Right cardiac atrium (tissue), 5 donors: ENCODE measurements around the gene RASSF7. TPM values are rescaled to one million over a fixed set of nuclear protein-coding genes. Genes with fewer than 3 reads are reported as not detected.

Experiments used
- ATAC-seq, 2 donors: fragments of 200-7000 bp; cut with Tn5 transposase; one replicate each; pipeline versions ENCODE4 v1.8.0 to v1.9.1; 2020; ENCODE audit warnings: moderate library complexity in 2 of 2, mild to moderate bottlenecking in 1 of 2
- DNase-seq, 3 donors: peaks; one replicate each; pipeline ENCODE4 v3.0.0-alpha.2; 2020
- H3K27ac ChIP-seq: one replicate; pipeline ENCODE4 v1.5.1; 2013; ENCODE audit warnings: mild to moderate bottlenecking, low read length, control low read depth, moderate library complexity
- H3K27me3 ChIP-seq: one replicate; pipeline ENCODE4 v1.6.1; 2013; ENCODE audit not compliant: control insufficient read depth, insufficient read depth
- H3K4me1 ChIP-seq: one replicate; pipeline ENCODE4 v1.6.1; 2013; ENCODE audit warnings: low read length; ENCODE audit not compliant: control insufficient read depth, insufficient read depth
- H3K4me3 ChIP-seq: one replicate; pipeline ENCODE4 v1.5.1; 2013; ENCODE audit warnings: low read length, control low read depth
- H3K9me3 ChIP-seq: one replicate; pipeline ENCODE4 v1.6.1; 2013; ENCODE audit warnings: low read length; ENCODE audit not compliant: control insufficient read depth
- WGBS: extraction: QIAGEN DNeasy Blood & Tissue Kit; methylation state at CpG from one replicate; pipeline ENCODE4 v1.1.7; 2013; 5-methylcytosine and 5-hydroxymethylcytosine counted together
- intact Hi-C, 4 donors: fragments of 100-400 bp; cut with DNase I; formaldehyde crosslinking; loops; one replicate each; pipeline versions ENCODE4 v1.11.0 to v1.14.0; 2022 to 2023
- polyA plus RNA-seq: library from polyadenylated mRNA; stranded (reverse); fragments of 200-250 nt; gene quantifications from one replicate; pipeline ENCODE4 v1.2.3, GENCODE V29; 2013
- total RNA-seq, 4 donors: library from RNA; stranded (reverse); fragmentation: NEBNext Ultra II Directional; extraction: Animal tissue kit (Norgen Biotek cat#: 25700); gene quantifications; one replicate each; pipeline ENCODE4 v1.2.1, GENCODE V29; 2021
- donor health status: healthy with polysubstance abuse.
- donor health status: DM: no; HTN: yes; CAD: no.
- donor health status: DM: no; HTN: no; CAD: no.
- donor health status: DM: no; HTN: yes; CAD: no; lungs with severe emphysema.
- donor health status: DM: yes; HTN: yes; CAD: no.

Gene RASSF7
- total and polyA plus RNA-seq, 5 donors: 2.5 to 6.3 (median 3.9) TPM

GRCh38 chr11:533586-534395 is 27.0 kb upstream of the RASSF7 start:
- Histone ChIP-seq H3K27ac (no peak overlapping the region), H3K27me3 (no peaks in the 10 kb centered on the region), H3K4me3 (no peak overlapping the region), H3K4me1 (no peaks in the 10 kb centered on the region), H3K9me3 (no peaks in the 10 kb centered on the region)
- WGBS: 91% methylated on average over 37 of the region's 37 CpGs
- DNase-seq (peak in 2 of 3 donors; percentile 18 to 69), ATAC-seq (no peak)
- intact Hi-C loops: no loop called here

DNA sequence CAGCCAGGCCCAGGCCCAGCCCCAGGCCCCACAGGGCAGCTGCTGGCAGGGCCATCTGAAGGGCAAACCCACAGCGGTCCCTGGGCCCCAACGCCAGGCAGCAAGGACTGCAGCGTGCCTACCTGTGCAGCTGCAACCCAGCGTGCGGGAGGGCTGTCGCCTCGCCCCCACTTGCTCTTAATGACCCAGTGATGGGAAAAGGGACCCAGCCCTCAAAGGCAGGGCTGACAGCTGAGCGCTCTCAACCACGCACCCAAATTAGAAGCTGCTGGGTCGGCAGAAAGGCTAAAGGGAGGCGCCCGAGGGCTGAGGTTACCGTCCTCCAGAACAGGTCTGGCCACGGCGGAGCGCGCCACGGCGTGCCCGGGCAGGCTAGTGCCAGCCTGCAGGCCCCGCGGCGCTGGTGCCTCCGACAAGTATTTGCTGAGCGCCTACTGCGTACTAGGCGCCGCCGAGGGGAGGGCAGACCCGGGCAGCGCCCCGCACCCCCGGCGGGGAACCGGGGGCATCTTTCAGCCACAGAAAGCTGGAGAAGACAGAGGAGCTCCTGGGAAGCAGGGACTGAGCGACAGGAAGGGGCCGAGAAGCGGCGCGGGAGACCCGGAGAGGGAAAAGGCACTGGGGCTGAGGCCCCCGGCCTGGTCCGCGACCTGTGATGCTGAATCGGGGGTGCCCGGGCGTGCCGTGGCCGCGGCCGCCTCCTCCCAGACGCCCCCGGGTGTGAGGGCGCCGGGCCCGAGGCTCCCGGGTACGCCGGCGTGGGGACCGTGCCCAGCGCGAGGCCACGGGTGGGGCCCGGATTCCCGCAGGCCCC is 26.2 kb upstream of the RASSF7 start:
- peak overlapping the region; percentile 79 for H3K4me3 ChIP-seq
- H3K27me3 ChIP-seq: no peaks in the 10 kb centered on the region
- H3K4me1 ChIP-seq: no peaks in the 10 kb centered on the region
- ATAC-seq: no peak
- WGBS: 9% methylated on average over 66 of the region's 66 CpGs
- peak in 2 of 3 donors; percentile 70 to 75 for DNase-seq
- intact Hi-C loops: no loop called here
- no peak overlapping the region for H3K27ac ChIP-seq
- no peaks in the 10 kb centered on the region for H3K9me3 ChIP-seq

DNA sequence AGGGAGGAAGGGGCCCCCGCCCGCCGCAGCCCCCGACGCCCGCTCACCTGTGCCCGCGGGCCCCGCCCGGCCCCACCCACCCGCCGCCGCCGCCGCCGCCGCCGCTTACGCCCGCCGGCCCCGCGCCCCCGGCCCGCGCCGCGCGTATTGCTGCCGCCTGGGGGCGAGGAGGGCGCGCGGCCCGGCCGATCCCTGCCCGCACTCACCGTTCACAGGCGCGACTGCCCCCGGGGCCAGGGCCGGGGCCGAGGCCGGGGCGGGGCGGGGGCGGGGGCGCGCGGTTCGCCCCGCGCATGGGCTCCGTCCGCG is 25.6 kb upstream of the RASSF7 start:
- intact Hi-C loops: no loop called here
- no peaks in the 10 kb centered on the region for H3K27me3 ChIP-seq

DNA sequence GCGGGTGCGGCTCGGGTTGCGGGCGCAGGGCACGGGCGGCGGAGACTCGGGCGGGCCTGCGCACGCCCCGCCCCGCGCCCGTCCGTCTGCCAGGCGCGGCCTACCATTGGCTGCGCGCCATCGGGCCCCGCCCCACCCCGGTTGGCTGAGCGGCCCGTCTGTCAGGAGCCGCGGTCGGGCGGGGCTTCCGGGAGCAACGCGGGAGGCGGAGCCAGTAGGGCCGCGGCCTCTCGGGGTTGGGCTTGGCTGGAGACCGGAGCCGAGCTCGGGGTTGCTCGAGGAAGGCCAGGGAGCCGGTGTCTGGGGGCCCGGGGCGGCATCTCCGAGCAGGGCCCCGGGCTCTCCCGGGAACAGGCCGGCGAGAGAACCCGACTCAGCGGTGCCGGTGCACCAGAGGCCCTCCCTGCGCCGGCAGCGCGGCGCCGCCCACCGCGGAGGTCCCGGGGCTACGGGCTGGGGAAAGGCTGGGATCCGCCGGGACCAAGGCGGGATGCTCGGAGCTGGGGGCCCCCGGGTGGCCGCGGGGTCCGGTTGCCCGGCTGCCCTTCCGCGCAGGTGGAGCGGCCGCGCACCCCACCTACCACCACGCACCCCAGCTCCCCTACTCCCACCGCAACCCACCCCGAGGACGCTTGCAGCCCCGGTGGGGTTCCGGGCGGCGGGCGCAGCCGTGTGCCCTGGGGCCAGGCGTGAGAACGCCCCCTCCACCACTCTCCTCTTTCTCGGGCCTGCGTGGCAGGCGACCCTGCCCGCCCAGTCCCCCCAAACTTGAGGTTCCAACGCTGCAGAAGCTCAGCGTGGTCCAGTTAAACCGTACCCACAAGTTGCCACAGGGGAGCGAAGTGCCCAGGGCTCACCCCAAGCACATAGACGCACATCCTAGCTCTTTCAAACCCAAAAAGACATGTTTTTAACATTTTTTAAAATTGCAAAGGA is 25.0 kb upstream of the RASSF7 start, which contains the start of gene HRAS:
TSS of gene HRAS (minus strand) at position 58 of the 936 bp plus-strand sequence.
- DNase-seq (peak; percentile 94 to 98 (median 97)), ATAC-seq (peak; percentile 92)
- no peaks in the 10 kb centered on the region for H3K4me1 ChIP-seq
- H3K27me3 ChIP-seq: no peaks in the 10 kb centered on the region
- H3K27ac ChIP-seq: no peak within 1 kb of the TSS
- 3% methylated on average over 97 of the region's 97 CpGs for WGBS
- intact Hi-C loops: no loop called here
- H3K9me3 ChIP-seq: no peaks in the 10 kb centered on the region
- H3K4me3 ChIP-seq: peak within 1 kb of the TSS; percentile 79

More for the DNA sequence above, 25.6 kb upstream of the RASSF7 start:
- Histone ChIP-seq H3K4me3 (peak overlapping the region; percentile 79), H3K9me3 (no peaks in the 10 kb centered on the region), H3K27ac (no peak overlapping the region), H3K4me1 (no peaks in the 10 kb centered on the region)
- DNase-seq: no peak
- no peak for ATAC-seq
- 1% methylated on average over 50 of the region's 56 CpGs for WGBS

DNA sequence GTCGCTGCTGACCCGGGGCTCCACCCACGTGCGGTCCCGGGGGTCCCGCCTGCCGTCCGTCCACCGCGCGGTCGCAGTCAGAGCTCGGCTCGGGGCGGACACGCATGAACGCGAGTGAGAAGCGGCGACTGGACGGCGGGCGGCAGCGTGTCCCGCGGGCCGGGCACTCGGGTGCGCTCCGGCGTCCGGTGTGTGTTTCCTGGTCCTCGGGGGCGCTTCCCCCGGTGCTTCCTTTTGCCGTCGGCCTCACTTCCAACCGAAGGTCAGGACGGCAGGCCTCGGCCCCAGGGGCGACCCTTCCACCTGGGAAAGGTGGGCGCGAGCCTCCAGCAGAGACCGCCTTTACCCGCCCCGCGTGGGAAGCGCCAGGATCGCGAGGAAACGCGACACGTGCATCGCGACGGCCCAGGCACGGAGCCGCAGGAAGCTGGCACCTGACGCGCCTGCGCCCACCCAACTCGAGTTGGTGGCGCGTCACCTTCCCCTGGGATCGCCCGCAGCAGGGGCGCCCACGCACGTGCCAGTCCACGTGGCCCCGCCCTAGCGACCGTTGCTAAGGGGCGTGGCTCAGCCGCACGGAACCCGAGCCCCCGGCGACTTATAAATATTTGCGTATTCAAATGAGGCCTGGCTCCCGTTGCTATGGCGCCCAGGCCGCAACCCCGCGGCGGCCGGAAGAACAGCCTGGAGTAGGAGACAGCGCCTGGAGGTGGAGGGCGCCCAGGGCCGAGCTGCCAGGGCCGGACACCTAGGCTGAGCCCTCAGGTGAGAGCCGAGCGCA is 23.7 kb upstream of the RASSF7 start, which contains the start of gene LRRC56:
TSS of gene LRRC56 (plus strand) at position 687 of the 781 bp plus-strand sequence. CDS start 3,158 bp downstream, outside the sequence.
- Histone ChIP-seq H3K4me1 (no peaks in the 10 kb centered on the region), H3K9me3 (no peaks in the 10 kb centered on the region), H3K27me3 (no peaks in the 10 kb centered on the region), H3K27ac (no peak within 1 kb of the TSS), H3K4me3 (peak within 1 kb of the TSS; percentile 4)
- DNase-seq (peak; percentile 82 to 93 (median 92)), ATAC-seq (peak; percentile 17 to 43)
- intact Hi-C loops: no loop called here
- WGBS: 3% methylated on average over 93 of the region's 93 CpGs

GRCh38 chr11:537622-538430 is 22.9 kb upstream of the RASSF7 start:
- Histone ChIP-seq H3K27ac (no peak overlapping the region), H3K4me1 (no peaks in the 10 kb centered on the region), H3K9me3 (no peaks in the 10 kb centered on the region), H3K27me3 (no peaks in the 10 kb centered on the region), H3K4me3 (no peak overlapping the region)
- DNase-seq (peak in 2 of 3 donors; percentile 13 to 57), ATAC-seq (no peak)
- WGBS: 52% methylated on average over 19 of the region's 19 CpGs
- intact Hi-C loops: no loop called here

DNA sequence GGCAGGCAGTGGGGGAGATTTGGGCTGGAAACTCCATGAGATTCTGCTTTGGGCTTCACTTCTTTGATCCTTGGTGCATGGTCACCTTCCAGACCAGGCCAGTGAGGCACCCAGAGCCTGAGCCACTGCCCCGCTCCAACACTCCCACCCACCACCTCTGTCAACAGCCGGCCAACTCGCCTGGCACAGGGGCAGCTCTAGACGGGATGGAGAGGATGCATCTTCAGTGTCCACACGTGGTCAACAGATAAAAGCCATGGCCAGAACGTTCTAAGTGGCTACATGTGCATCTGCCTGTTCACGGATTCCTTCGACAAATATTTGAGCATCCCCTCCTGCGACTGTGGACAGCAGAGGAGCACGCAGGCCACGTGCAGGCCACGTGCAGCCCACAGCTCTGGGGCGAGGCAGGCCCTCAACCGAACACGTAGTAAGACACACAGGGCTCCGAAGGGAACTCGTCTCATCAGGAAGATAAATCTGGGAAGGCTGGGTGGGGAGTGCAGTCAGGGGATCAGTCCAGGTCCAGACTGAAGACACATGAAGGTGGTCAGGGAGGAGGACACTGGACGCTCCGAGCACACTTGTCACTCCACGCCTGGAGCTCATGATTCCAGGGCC is 22.2 kb upstream of the RASSF7 start:
- WGBS: 87% methylated on average over 20 of the region's 20 CpGs
- H3K27me3 ChIP-seq: no peaks in the 10 kb centered on the region
- intact Hi-C loops: no loop called here
- H3K27ac ChIP-seq: no peak overlapping the region
- DNase-seq: peak in 2 of 3 donors; percentile 4 to 50
- no peak overlapping the region for H3K4me3 ChIP-seq
- ATAC-seq: no peak
- H3K9me3 ChIP-seq: no peaks in the 10 kb centered on the region
- no peaks in the 10 kb centered on the region for H3K4me1 ChIP-seq

DNA sequence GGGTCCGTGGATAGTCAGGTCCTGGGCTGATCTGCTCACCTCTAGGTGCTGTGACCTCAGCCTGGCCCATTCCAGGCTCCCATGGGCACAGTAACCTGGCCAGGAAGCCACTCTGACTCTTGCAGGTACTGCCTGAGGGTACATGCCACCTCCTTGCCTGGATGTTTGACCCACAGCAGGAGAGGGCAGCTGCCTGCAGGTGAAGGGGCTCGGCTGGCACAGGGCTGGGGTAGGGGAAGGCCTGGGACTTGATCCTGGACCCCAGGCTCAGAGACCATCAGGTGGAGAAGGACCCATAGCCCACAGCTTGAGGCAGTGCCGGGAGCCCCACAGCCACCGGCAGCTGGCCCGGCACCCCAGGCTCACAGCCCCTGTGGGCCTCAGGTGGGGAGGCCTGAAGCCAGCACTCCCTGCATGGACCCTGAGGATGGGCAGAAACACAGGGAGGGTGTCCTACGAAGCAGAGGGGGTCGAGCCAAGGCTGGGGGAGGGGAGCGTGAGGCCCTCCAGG is 20.7 kb upstream of the RASSF7 start:
- H3K27ac ChIP-seq: no peak overlapping the region
- no peaks in the 10 kb centered on the region for H3K9me3 ChIP-seq
- WGBS: 89% methylated on average over 8 of the region's 8 CpGs
- H3K4me3 ChIP-seq: no peak overlapping the region
- H3K27me3 ChIP-seq: no peaks in the 10 kb centered on the region
- intact Hi-C loops: no loop called here
- no peak for ATAC-seq
- peak in 2 of 3 donors; percentile 42 to 49 for DNase-seq
- no peaks in the 10 kb centered on the region for H3K4me1 ChIP-seq
